Left lung (tissue), 10 donors: Measurements from ENCODE around the gene AP4M1. TPM values are rescaled to one million over a fixed set of nuclear protein-coding genes. Genes with fewer than 3 reads are reported as not detected.
A peak's percentile ranks its signal among the peaks of the same experiment; 100 is the strongest.

ENCODE experiments used
- ATAC-seq: fragments of 200-7000 bp; cut with Tn5 transposase; one replicate; pipeline ENCODE4 v1.9.1; 2020; ENCODE audit warnings: moderate library complexity
- DNase-seq, 4 donors: peaks; one replicate each; pipeline ENCODE4 v3.0.0-alpha.2; 2013 to 2020
- H3K27ac ChIP-seq, 2 donors: fragments of 200-600 bp; sonication (generic) in 1 of 2; one replicate each; pipeline versions ENCODE4 v1.5.0 to v1.8.0; 2020 to 2021
- H3K27me3 ChIP-seq, 2 donors: fragments of 200-600 bp; sonication (generic) in 1 of 2; one replicate each; pipeline versions ENCODE4 v1.5.0 to v1.8.0; 2020 to 2021
- H3K36me3 ChIP-seq, 2 donors: fragments of 200-600 bp; sonication (generic) in 1 of 2; one replicate each; pipeline versions ENCODE4 v1.5.0 to v1.8.0; 2020 to 2021
- H3K4me1 ChIP-seq, 2 donors: fragments of 200-600 bp; one replicate each; pipeline ENCODE4 v1.8.0; 2021
- H3K4me3 ChIP-seq, 2 donors: fragments of 200-600 bp; sonication (generic) in 1 of 2; one replicate each; pipeline versions ENCODE4 v1.5.0 to v1.8.0; 2020 to 2021; ENCODE audit warnings: mild to moderate bottlenecking in 1 of 2
- H3K9me3 ChIP-seq, 2 donors: fragments of 200-600 bp; sonication (generic) in 1 of 2; one replicate each; pipeline versions ENCODE4 v1.5.0 to v1.8.0; 2020 to 2021
- intact Hi-C, 2 donors: fragments of 100-400 bp; cut with DNase I; formaldehyde crosslinking; loops; one replicate each; pipeline versions ENCODE4 v1.11.2 to v1.14.2; 2022
- polyA plus RNA-seq, 6 donors: library from polyadenylated mRNA; unstranded; fragments of 120-200 nt; gene quantifications; one replicate each; pipeline ENCODE4 v1.2.1, GENCODE V29; 2013; ENCODE audit not compliant: insufficient read length in 6 of 6
- total RNA-seq, 2 donors: library from RNA; stranded (reverse); fragmentation: NEBNext Ultra II Directional; extraction: Animal tissue kit (Norgen Biotek cat#: 25700); gene quantifications; one replicate each; pipeline ENCODE4 v1.2.1, GENCODE V29; 2021
- TF ChIP-seq, protein P1 (sequence below), 2 donors: fragments of 200-600 bp; sonication (generic) in 1 of 2; IDR thresholded peaks; one replicate each; pipeline versions ENCODE4 v1.5.0 to v1.8.0; 2021; ENCODE audit warnings: antibody characterized with exemption in 2 of 2
- donor health status: DM: no; HTN: yes; CAD: no.
- donor health status: DM: no; HTN: no; CAD: no.

AP4M1 gene
- total and polyA plus RNA-seq, 8 donors: 16.7 to 40.2 (median 37.5) TPM

DNA sequence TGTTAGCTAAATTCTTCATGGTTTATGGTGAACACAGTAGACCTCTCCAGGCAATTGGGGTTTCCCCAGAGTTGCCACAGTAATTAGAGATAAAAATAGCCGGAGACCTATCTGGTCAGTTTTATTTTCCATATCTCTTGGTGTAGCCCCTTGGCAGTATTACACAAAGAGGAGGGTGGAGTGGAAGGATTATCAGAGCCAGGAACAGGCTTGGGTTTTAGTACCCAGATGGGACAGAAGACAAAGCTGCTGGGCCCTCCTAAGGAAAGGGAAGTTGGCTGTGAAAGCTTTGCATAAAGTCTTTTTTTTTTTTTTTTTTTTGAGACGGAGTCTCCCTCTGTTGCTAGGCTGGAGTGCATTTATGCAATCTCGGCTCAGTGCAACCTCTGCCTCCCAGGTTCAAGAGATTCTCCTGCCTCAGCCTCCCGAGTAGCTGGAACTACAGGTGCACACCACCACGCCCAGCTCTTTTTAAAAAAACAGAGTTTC, 42.1 kb upstream of the AP4M1 start:
- Histone ChIP-seq H3K27ac (no peak overlapping the region), H3K36me3 (peaks cover 0 to 74% of the 10 kb centered on the region in 2 donors), H3K4me3 (no peak overlapping the region), H3K9me3 (no peaks in the 10 kb centered on the region), H3K27me3 (no peaks in the 10 kb centered on the region), H3K4me1 (no peaks in the 10 kb centered on the region)
- ATAC-seq: no peak
- TF ChIP-seq, protein P1, sequence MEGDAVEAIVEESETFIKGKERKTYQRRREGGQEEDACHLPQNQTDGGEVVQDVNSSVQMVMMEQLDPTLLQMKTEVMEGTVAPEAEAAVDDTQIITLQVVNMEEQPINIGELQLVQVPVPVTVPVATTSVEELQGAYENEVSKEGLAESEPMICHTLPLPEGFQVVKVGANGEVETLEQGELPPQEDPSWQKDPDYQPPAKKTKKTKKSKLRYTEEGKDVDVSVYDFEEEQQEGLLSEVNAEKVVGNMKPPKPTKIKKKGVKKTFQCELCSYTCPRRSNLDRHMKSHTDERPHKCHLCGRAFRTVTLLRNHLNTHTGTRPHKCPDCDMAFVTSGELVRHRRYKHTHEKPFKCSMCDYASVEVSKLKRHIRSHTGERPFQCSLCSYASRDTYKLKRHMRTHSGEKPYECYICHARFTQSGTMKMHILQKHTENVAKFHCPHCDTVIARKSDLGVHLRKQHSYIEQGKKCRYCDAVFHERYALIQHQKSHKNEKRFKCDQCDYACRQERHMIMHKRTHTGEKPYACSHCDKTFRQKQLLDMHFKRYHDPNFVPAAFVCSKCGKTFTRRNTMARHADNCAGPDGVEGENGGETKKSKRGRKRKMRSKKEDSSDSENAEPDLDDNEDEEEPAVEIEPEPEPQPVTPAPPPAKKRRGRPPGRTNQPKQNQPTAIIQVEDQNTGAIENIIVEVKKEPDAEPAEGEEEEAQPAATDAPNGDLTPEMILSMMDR (IDR thresholded peaks at IDR 0.05): no peak
- no peak for DNase-seq
- intact Hi-C loops: no loop called here

DNA sequence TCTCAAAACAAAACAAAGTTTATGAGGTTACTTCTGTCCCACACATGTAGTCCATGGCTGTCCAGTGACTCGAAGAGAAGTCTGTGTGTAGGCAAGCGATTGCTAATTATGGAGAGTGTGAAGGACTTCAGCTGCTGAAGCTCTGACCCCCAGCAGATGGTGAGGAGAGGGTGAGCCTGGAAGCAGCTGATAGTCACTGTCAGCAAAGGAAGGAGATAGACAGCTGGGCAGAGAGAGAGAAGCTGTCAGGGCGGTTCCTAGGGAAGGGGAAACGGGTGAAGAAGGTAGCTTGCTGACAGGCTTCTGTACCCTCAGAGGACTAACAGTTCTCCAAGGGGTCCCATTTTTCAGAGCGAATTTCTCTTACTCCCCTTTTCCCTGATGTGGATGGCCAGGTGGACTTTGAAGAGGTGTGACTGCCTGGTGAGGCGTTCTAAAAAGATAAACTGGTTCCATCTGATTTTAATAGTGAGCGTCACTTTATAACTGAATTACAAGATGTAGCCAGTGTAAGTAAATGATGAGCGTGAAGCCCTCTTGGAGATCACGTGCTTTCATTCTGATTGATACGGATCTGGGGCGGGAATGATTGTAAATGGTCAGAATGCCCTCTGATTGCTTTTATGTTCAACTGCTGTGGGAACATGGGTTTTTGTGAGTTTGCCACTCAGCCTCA, 39.8 kb upstream of the AP4M1 start:
- no peaks in the 10 kb centered on the region for H3K27me3 ChIP-seq
- no peaks in the 10 kb centered on the region for H3K9me3 ChIP-seq
- no peak for DNase-seq
- TF ChIP-seq, protein P1 (IDR thresholded peaks at IDR 0.05): no peak
- intact Hi-C loops: no loop called here
- ATAC-seq: no peak
- H3K4me3 ChIP-seq: no peak overlapping the region
- peaks cover 0 to 81% of the 10 kb centered on the region in 2 donors for H3K36me3 ChIP-seq
- H3K4me1 ChIP-seq: peaks cover 4 to 8% of the 10 kb centered on the region in 2 donors
- no peak overlapping the region for H3K27ac ChIP-seq

DNA sequence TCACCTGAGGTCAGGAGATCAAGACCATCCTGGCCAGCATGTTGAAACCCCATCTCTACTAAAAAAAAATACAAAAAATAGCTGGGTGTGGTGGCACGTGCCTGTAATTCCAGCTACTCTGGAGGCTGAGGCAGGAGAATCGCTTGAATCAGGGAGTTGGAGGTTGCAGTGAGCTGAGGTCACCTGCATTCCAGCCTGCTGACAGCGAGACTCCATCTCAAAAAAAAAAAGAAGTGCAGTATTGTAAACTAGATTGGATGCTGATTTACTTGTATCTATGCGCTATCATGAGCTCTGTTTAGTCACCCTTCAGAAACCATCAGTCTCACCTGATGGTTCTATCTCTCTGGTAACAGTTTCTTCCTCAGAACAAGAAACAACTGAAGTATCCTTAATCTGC, 38.1 kb upstream of the AP4M1 start:
- Histone ChIP-seq H3K9me3 (no peaks in the 10 kb centered on the region), H3K27ac (no peak overlapping the region), H3K27me3 (no peaks in the 10 kb centered on the region), H3K4me3 (no peak overlapping the region), H3K4me1 (peaks cover 4 to 8% of the 10 kb centered on the region in 2 donors), H3K36me3 (peaks cover 0 to 73% of the 10 kb centered on the region in 2 donors)
- intact Hi-C loops: no loop called here
- no peak for DNase-seq
- ATAC-seq: no peak
- TF ChIP-seq, protein P1 (IDR thresholded peaks at IDR 0.05): no peak

DNA sequence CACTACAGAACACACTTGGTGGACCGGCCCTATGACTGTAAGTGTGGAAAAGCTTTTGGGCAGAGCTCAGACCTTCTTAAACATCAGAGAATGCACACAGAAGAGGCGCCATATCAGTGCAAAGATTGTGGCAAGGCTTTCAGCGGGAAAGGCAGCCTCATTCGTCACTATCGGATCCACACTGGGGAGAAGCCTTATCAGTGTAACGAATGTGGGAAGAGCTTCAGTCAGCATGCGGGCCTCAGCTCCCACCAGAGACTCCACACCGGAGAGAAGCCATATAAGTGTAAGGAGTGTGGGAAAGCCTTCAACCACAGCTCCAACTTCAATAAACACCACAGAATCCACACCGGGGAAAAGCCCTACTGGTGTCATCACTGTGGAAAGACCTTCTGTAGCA, 37.3 kb upstream of the AP4M1 start:
- Histone ChIP-seq H3K27ac (no peak overlapping the region), H3K4me3 (no peak overlapping the region), H3K9me3 (no peaks in the 10 kb centered on the region), H3K27me3 (no peaks in the 10 kb centered on the region), H3K36me3 (peaks cover 0 to 73% of the 10 kb centered on the region in 2 donors), H3K4me1 (peaks cover 4 to 8% of the 10 kb centered on the region in 2 donors)
- intact Hi-C loops: no loop called here
- DNase-seq (no peak), ATAC-seq (no peak)
- TF ChIP-seq, protein P1 (IDR thresholded peaks at IDR 0.05): no peak

DNA sequence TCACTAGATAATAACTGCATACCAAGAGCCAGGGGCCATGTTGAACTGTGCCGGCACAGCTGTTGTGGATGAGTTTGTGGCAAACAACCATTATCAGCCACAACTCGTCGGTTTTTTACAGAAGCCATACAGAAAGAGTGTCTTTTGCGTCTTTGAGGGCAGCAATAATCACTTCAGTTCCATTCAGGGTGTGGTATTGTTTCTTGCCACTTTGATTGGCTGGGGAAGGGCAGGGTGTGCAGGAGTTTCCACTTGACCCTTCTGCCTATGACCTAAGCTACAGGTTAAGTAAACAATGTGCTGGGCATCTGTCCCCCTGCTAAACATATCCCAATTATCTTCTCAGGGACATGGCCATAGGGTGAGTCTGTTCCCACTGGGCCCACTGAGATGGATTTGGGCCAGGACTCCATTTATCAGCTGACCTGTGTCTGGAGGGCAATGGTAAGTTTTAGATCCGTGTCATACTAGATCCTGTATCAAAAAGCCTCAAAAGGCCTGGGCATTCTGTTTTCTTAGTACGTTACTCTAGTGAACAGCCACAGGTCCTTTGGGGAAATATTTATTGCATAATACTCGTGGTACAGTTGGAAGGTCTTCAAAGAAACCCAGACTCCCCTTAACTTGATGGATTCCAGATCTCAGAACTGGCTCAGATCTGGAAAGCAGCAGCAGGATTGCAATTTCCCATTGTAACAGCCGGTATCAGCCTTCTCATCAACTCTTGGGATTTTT, 35.8 kb upstream of the AP4M1 start:
- Histone ChIP-seq H3K4me1 (peaks cover 4 to 8% of the 10 kb centered on the region in 2 donors), H3K27me3 (no peaks in the 10 kb centered on the region), H3K9me3 (peaks cover 0 to 8% of the 10 kb centered on the region in 2 donors), H3K36me3 (peaks cover 0 to 73% of the 10 kb centered on the region in 2 donors), H3K4me3 (no peak overlapping the region), H3K27ac (peak overlapping the region; percentile 41 to 51)
- TF ChIP-seq, protein P1 (IDR thresholded peaks at IDR 0.05): no peak
- ATAC-seq (peak; percentile 61), DNase-seq (peak in 2 of 4 donors; percentile 81 to 87)
- intact Hi-C loops: no loop called here
